Middle frontal gyrus (tissue), 1 donor: Measurements from ENCODE around the gene THBS3.
"Not testable (repeated sequence)": the region's sequence is repeated elsewhere in the genome, so short reads cannot be mapped to it uniquely, and the experiment has no call there.

Source experiments
- DNase-seq: peaks from one replicate; pipeline ENCODE4 v3.0.0-alpha.2; 2015; ENCODE audit warnings: low spot score; ENCODE audit errors: extremely low spot score

Gene THBS3

DNA sequence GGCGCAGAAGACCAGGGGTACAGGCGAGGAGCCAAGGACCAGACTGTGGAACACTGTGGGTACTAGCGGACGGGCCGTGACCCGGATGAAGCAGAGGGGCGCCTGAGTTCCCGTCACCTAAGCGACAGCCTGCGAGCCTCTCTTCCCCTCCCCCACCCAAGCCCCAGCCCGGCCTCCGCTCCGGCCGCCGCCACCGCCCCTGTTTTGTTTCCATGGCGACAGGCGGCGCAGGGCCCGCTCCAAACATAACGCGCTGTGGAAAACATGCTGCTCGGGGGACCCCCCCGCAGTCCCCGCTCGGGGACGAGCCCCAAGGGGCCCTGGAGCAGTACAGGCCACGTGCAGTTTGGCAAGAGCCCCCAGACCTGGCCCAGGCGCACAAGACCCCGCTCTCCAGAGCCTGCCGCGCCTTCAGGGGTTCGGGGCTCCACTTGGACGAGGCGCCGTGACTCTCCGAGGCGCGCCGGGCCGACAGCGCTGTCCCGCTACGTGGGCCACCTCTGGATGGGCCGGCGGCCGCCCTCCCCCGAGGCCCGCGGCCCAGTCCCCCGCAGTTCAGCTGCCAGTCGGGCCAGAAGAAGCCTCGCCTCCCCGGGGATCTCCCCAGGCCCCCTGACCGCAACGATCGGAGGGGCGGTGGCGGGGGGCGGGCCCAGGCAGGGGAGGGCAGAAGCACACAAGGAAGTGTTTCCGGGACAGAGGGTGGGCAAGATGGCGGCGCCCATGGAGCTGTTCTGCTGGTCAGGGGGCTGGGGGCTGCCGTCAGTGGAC lies 1.0 kb upstream of the THBS3 start, which contains the start of gene MTX1:
Gene MTX1 (plus strand): TSS at position 155 of the 771 bp plus-strand sequence. CDS start 110 bp downstream, at position 265.
- DNase-seq = peak; percentile 58

DNA sequence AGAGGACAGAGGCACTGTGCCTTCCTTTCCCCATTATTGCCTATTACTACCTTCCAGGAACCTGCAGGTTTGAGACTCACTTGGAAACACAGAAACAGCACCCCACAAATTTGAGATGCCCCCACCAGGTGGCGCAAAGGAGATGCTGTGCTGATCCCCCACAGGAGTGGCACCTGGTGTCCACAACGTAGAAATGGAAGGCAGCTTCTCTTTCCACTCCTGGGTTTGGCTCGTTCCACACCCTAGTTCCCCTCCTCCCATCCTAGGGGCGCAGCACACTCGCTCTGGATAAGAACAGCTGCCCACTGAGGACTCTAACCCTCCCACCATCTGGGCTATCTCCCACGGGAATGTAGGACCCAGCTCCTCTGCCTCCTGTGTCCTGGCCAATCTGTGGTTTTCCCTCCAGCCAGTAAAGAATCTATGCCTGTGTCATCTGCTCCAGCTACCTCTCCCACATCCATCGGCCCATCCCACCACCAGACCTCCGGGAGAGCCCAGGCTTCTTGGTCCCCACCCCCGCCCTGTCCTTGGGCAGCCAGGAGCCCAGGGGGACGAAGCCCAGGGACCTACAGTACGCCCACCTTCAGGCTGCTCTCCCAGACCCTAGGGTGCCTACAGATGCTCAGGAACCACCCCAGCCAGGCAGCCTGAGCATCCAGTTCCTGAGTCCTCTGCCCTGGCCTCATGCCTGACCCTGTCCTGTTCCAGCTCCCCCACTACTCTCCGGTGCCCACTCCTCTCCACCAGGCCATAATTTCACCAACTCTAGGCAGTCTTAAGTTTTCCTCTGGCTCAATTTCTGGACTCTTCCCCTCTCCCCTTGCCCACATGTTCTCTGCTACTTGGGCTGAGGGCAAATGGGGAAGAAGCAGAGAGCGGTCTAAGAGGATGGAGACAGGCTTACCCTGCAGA lies 549 bp downstream of the THBS3 start:
- DNase-seq = peak; percentile 21

DNA sequence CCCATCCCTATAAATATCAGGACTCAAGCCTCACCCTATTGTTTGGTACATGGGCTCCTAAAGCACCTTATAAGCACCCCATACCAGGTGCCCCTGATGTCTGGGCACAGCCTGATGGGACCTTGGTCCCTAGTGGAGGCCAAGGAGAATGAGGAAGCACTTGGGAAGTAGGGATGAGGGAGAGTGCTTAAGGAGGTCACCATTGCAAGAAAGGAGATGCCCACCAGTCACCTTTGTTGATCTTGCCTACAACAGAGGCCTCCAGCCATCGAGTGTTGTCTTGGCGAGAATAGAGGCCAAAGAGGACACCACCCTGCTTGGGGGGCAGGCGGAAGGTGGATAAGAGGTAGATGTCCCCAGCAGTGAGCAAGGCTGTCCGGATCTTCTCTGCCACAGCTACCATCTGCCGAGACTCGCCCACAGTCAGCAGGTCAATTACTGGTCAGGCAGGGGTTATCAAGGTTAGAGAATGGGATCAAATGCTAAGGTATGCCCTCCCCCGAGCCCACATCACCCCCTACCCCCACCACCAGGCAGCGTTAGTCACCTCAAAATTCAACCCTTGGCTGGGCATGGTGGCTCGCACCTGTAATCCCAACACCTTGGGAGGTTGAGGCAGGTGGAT lies 1.6 kb downstream of the THBS3 start:
- no peak for DNase-seq

- no peak for DNase-seq
Measured at GRCh38 chr1:155205035-155205434, 2.7 kb downstream of the THBS3 start.

- no peak for DNase-seq
Measured at GRCh38 chr1:155202731-155203515, 4.8 kb downstream of the THBS3 start.

DNA sequence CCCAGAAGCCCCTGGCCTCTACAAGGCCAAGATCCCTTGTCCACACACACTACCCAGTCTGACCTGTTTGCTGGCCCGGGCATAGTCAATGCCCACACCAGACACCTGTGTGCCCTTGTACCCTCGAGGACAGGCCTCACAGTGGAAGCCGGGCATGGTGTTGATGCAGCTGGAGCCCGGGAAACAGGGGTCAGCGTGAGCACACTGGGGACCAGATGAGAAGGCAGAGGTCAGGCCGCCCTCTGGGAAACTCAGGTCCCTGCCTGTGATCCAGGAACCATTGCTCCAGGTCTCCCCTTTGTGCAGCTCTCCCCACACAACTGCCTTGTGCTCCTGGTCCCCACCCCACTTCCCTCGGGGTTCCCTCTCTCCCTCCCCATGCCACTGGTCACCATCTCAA lies 5.5 kb downstream of the THBS3 start:
- no peak for DNase-seq

GRCh38 chr1:155200920-155201319 lies 6.8 kb downstream of the THBS3 start:
- no peak for DNase-seq

DNA sequence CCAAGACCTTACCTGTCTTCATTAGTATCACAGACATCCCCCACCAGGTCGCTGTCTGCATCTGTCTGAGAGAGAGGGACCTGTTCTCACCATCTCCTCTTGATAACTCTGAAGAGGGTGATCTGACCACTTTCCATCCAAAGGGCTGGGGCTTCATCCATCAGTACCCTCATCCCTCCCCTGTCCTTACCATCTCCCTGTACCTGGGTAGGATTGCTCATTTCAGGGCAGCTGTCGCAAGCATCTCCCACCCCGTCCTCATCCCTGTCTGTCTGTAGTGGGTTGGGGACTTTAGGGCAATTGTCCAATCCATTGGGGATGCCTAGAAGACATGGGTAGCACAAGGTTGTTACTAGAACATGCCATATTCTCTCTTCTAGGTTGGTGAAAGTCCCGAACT lies 7.9 kb downstream of the THBS3 start:
- no peak for DNase-seq

GRCh38 chr1:155198547-155198906 lies 9.2 kb downstream of the THBS3 start:
- no peak for DNase-seq

GRCh38 chr1:155197901-155198546 lies 9.7 kb downstream of the THBS3 start:
- DNase-seq = no peak

DNA sequence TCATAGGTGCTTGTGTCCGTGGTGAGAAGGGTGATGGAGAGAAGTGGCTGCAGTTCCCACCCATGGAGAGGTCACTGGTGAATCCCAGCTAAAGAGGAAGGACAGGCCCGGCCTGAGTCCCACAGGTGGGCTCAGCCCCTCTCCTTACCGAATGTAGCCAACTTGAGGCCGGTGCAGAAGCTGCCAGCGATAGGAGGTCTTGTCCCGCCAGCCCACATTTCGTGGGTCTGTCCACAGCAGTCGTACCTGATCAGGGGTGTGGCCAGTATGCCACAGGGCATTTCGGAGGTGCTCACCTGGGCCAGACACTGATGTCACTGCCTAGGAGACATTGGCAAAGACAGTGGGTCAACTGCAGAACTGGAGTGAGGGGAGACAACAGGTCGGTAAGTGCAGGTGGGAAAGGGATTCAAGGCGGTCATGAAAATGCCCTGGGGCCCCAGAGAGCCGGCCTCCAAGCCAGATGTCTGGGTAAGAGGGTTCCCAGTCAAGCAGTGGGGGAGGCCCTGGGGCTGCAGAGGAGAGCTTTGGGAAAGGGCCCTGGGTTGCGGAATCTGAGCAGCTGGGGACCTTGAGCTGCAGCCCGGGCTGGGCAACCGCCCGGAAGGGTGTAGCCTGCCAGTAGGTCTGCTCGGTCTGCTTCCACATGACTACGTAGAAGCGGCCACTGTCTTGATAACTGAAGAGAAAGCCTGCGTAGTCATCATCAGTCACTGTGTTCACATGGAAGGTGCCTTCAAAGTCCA lies 10.6 kb downstream of the THBS3 start:
- no peak for DNase-seq

DNA sequence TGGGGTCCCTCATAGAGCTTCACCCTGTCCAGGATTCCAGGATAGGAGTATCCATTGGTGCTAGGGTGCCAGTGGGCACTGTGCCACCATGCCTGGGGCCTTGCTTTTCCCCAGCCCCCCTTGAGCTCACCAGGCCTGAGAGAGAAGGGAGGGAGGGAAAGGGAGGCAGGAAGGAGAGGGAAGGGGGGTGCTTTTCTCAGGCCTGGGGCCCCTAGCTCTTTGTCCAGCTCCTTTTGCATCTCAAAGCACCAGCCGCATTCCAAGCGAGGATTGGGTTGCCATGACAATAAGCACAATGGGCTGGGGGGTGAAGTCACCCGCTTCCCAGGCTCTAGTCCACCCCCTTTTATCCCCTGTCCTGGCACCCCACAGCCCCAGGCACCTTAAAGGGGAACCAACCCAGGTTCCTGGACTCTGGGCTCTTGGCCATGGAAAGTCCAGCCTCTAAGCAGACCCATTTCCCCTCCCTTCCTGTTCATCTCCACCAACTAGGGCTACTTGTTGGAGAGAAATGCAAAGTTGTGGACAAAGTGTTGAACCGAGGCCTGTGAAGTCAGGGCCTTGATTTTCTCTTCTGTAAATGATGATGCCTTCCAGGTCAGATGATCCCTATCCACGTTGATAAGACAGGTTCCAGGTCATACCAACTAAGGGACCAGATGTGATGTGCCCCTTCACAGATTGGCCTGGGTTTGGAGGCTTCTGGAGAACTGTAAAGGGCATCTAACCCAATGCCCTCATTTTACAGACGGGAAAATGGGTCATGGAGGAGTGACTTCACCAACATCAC lies 11.4 kb downstream of the THBS3 start:
- DNase-seq = no peak

GRCh38 chr1:155195201-155196102 lies 12.2 kb downstream of the THBS3 start:
- no peak for DNase-seq

DNA sequence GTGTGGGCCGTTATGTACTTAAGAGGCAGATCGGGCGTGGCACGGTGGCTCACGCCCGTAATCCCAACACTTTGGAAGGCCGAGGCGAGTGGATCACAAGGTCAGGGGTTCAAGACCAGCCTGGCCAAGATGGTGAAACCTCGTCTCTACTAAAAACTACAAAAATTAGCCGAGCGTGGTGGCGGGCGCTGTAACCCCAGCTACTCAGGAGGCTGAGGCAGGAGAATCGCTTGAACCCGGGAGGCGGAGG lies 13.8 kb downstream of the THBS3 start:
- not testable (repeated sequence) for DNase-seq

- DNase-seq = no peak
Measured at GRCh38 chr1:155193275-155193990, 14.3 kb downstream of the THBS3 start.

GRCh38 chr1:155192346-155193274 lies 15.1 kb downstream of the THBS3 start:
- DNase-seq = no peak

- DNase-seq = no peak
Measured at GRCh38 chr1:155191904-155192303, 15.8 kb downstream of the THBS3 start.
